Neural cell (in vitro differentiated cells): Measurements from ENCODE around the gene RADX. TPM values are rescaled to one million over a fixed set of nuclear protein-coding genes. Genes with fewer than 3 reads are reported as not detected.

Source experiments
- H2AFZ ChIP-seq: fragments of 200-600, 300-800 bp; sonication (generic), shearing (Covaris generic); 2 replicates; pipeline ENCODE4 v1.6.0; 2014; ENCODE audit warnings: low read depth, mild to moderate bottlenecking, antibody characterized with exemption, low read length, moderate library complexity
- H3F3A ChIP-seq: fragments of 200-600 bp; shearing (Covaris generic); 2 replicates; pipeline ENCODE4 v1.6.1; 2016; ENCODE audit warnings: mild to moderate bottlenecking, moderate library complexity, mixed read lengths, antibody characterized with exemption, low read length; ENCODE audit not compliant: insufficient read depth, poor library complexity, severe bottlenecking
- H3K27ac ChIP-seq: fragments of 200-600, 300-800 bp; sonication (generic), shearing (Covaris generic); 2 replicates; pipeline ENCODE4 v1.5.1; 2014; ENCODE audit warnings: mild to moderate bottlenecking, low read length, moderate library complexity
- H3K27me3 ChIP-seq: fragments of 300-800, 200-600 bp; sonication (generic), shearing (Covaris generic); 2 replicates; pipeline ENCODE4 v1.6.0; 2014; ENCODE audit warnings: mild to moderate bottlenecking, low read depth, low read length, moderate library complexity; ENCODE audit not compliant: insufficient read depth
- H3K36me3 ChIP-seq: fragments of 300-800, 200-600 bp; sonication (generic), shearing (Covaris generic); 2 replicates; pipeline ENCODE4 v1.5.1; 2014; ENCODE audit warnings: mild to moderate bottlenecking, antibody characterized with exemption, low read length, moderate library complexity; ENCODE audit not compliant: insufficient read depth
- H3K4me2 ChIP-seq: fragments of 300-800, 200-600 bp; sonication (generic), shearing (Covaris generic); 2 replicates; pipeline ENCODE4 v1.6.0; 2014; ENCODE audit warnings: mild to moderate bottlenecking, low read length
- H3K4me3 ChIP-seq: fragments of 300-800, 200-600 bp; sonication (generic), shearing (Covaris generic); 2 replicates; pipeline ENCODE4 v1.5.1; 2014; ENCODE audit warnings: mild to moderate bottlenecking, low read length, moderate library complexity
- H3K79me2 ChIP-seq: fragments of 200-600 bp; shearing (Covaris generic); replicated peaks from 2 replicates; pipeline ENCODE4 v1.6.0; 2014; ENCODE audit warnings: mild to moderate bottlenecking, low read length, moderate library complexity; ENCODE audit not compliant: insufficient read depth
- H3K9ac ChIP-seq: fragments of 300-800, 200-600 bp; sonication (generic), shearing (Covaris generic); 2 replicates; pipeline ENCODE4 v1.6.1; 2016; ENCODE audit warnings: mild to moderate bottlenecking, low read length, mixed read lengths
- H3K9me2 ChIP-seq: fragments of 200-600 bp; shearing (Covaris generic); 2 replicates; pipeline ENCODE4 v1.6.1; 2016; ENCODE audit warnings: mild to moderate bottlenecking, low read length, mixed read lengths; ENCODE audit not compliant: insufficient read depth
- H3K9me3 ChIP-seq: fragments of 200-600, 300-800 bp; sonication (generic), shearing (Covaris generic); 2 replicates; pipeline ENCODE4 v1.6.1; 2016; ENCODE audit warnings: mild to moderate bottlenecking, mixed run types, low read length, moderate library complexity, mixed read lengths
- H4K20me1 ChIP-seq: fragments of 200-600 bp; shearing (Covaris generic); 2 replicates; pipeline ENCODE4 v1.6.1; 2016; ENCODE audit warnings: mild to moderate bottlenecking, mixed run types; ENCODE audit not compliant: insufficient read depth
- CTCF ChIP-seq: fragments of 450-650 bp; IDR thresholded peaks from 2 replicates; pipeline ENCODE4 v1.5.1; 2014; ENCODE audit warnings: antibody characterized with exemption, mild to moderate bottlenecking, moderate library complexity; ENCODE audit not compliant: poor library complexity, severe bottlenecking
- EP300 ChIP-seq: fragments of 450-650 bp; conservative IDR thresholded peaks from 2 replicates; pipeline ENCODE4 v1.6.1; 2014; ENCODE audit warnings: antibody characterized with exemption, mild to moderate bottlenecking, moderate library complexity; ENCODE audit not compliant: poor library complexity, severe bottlenecking
- EZH2 ChIP-seq: fragments of 200-600, 300-800 bp; shearing (Covaris generic), sonication (generic); IDR thresholded peaks from 2 replicates; pipeline ENCODE4 v1.6.1; 2014; ENCODE audit warnings: antibody characterized with exemption, low read length, borderline replicate concordance, mild to moderate bottlenecking; ENCODE audit not compliant: insufficient read depth, poor library complexity, severe bottlenecking
- MXI1 ChIP-seq: fragments of 450-650 bp; conservative IDR thresholded peaks from 2 replicates; pipeline ENCODE4 v1.6.1; 2014; ENCODE audit warnings: antibody characterized with exemption, mild to moderate bottlenecking; ENCODE audit not compliant: poor library complexity, severe bottlenecking
- POLR2AphosphoS5 ChIP-seq: IDR thresholded peaks from 2 replicates; pipeline ENCODE4 v1.6.1; 2012
- RAD21 ChIP-seq: fragments of 450-650 bp; conservative IDR thresholded peaks from 2 replicates; pipeline ENCODE4 v1.6.1; 2014; ENCODE audit warnings: antibody characterized with exemption, mild to moderate bottlenecking, moderate library complexity
- REST ChIP-seq: IDR thresholded peaks from 2 replicates; pipeline ENCODE4 v1.6.1; 2012; ENCODE audit warnings: borderline replicate concordance
- SMC3 ChIP-seq: fragments of 450-650 bp; conservative IDR thresholded peaks from 2 replicates; pipeline ENCODE4 v1.6.1; 2014; ENCODE audit warnings: antibody characterized with exemption, mild to moderate bottlenecking, moderate library complexity; ENCODE audit not compliant: poor library complexity
- TAF1 ChIP-seq: IDR thresholded peaks from 2 replicates; pipeline ENCODE4 v1.6.1; 2012; ENCODE audit warnings: low read depth
- polyA plus RNA-seq: library from polyadenylated mRNA; depleted of rRNA; stranded (reverse); fragments of >200 nt; gene quantifications from 2 replicates; pipeline ENCODE4 v1.2.3, GENCODE V29; 2014

The RADX gene
- polyA plus RNA-seq, 1 donor from 2014 or later, result 78.9 TPM

GRCh38 chrX:106702636-106703035 lies 90.9 kb downstream of the RADX start:
- Histone ChIP-seq H3K36me3 (no peaks in the 10 kb centered on the region), H4K20me1 (no peaks in the 10 kb centered on the region), H3F3A (no peaks in the 10 kb centered on the region), H3K27ac (no peak overlapping the region), H3K9ac (no peak overlapping the region), H3K4me3 (no peak overlapping the region), H3K79me2 (no peaks in the 10 kb centered on the region), H3K27me3 (no peaks in the 10 kb centered on the region), H3K4me2 (no peak overlapping the region), H2AFZ (no peak overlapping the region), H3K9me2 (no peaks in the 10 kb centered on the region), H3K9me3 (no peaks in the 10 kb centered on the region)
- TF ChIP-seq CTCF, result no peak
- no peak for TF ChIP-seq EZH2
- TF ChIP-seq POLR2AphosphoS5, result no peak
- no peak for TF ChIP-seq RAD21
- TF ChIP-seq TAF1, result no peak
- TF ChIP-seq SMC3, result no peak
- TF ChIP-seq MXI1, result no peak
- no peak for TF ChIP-seq EP300
- no peak for TF ChIP-seq REST

GRCh38 chrX:106706466-106706865 lies 94.7 kb downstream of the RADX start:
- no peak overlapping the region for H2AFZ ChIP-seq
- no peak overlapping the region for H3K27ac ChIP-seq
- no peaks in the 10 kb centered on the region for H4K20me1 ChIP-seq
- H3K27me3 ChIP-seq, result no peaks in the 10 kb centered on the region
- no peak overlapping the region for H3K4me3 ChIP-seq
- no peaks in the 10 kb centered on the region for H3K9me2 ChIP-seq
- TF ChIP-seq EP300, result no peak
- TF ChIP-seq REST, result no peak
- no peak for TF ChIP-seq MXI1
- no peak for TF ChIP-seq SMC3
- no peak for TF ChIP-seq CTCF
- TF ChIP-seq POLR2AphosphoS5, result no peak
- TF ChIP-seq TAF1, result no peak
- TF ChIP-seq EZH2, result no peak
- no peak for TF ChIP-seq RAD21
- H3K4me2 ChIP-seq, result no peak overlapping the region
- no peaks in the 10 kb centered on the region for H3K36me3 ChIP-seq
- no peaks in the 10 kb centered on the region for H3K79me2 ChIP-seq
- H3F3A ChIP-seq, result no peaks in the 10 kb centered on the region
- no peak overlapping the region for H3K9ac ChIP-seq
- no peaks in the 10 kb centered on the region for H3K9me3 ChIP-seq
